ENCODE data around the gene RNU1-3.
"Not testable (repeated sequence)": the region's sequence is repeated elsewhere in the genome, so short reads cannot be mapped to it uniquely, and the experiment has no call there.

The RNU1-3 gene

DNA sequence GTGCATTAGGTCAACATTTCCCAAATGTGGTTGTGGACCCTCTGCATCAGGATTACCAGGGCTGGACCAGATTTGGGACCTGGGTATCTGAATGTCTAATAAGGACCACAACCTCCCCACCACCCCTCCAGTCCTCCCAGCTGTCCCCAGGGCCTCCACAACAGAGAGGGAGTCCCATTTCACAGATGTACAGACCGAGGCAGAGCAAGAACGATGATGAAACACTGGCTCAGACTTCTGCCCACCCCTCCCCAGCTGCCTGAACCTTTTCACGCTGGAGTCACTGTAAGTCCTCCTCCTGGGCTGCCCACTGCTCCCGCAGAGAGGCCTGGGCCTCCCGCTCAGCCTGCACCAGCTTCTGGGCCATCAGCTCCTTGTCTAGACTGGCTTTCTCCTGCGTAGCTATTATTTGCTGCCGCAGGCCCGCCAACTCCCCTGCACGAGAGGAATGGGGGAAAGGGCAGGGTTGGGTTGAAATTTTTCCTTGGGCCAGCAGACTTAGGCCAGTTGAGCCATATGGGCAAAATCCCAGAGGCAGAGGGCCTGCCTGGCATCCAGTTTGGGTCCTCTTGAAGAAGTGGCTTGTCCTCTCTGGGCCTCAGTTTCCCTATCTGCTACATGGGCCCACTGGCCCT is 45.0 kb downstream of the RNU1-3 start:
- H3K27me3 ChIP-seq (ENCODE audit: insufficient read depth, low read length, poor library complexity, severe bottlenecking); H2AFZ ChIP-seq (ENCODE audit: low read length); H3K9me3 ChIP-seq (ENCODE audit: insufficient read depth, low read depth, low read length); H3K4me1 ChIP-seq (ENCODE audit: insufficient read depth, low read length, poor library complexity, severe bottlenecking); H3K4me3 ChIP-seq (ENCODE audit: low read length, poor library complexity, severe bottlenecking); H3K9ac ChIP-seq (ENCODE audit: low read depth, low read length, poor library complexity, severe bottlenecking); H3F3A ChIP-seq (ENCODE audit: low read depth); H3K79me2 ChIP-seq (ENCODE audit: insufficient read depth, low read length); H3K4me2 ChIP-seq (ENCODE audit: low read depth, low read length, poor library complexity, severe bottlenecking); H3K9me2 ChIP-seq (replicated peaks; ENCODE audit: low read depth, low read length); H4K20me1 ChIP-seq (ENCODE audit: insufficient read depth, low read length, poor library complexity, severe bottlenecking): not testable (repeated sequence)
- peaks cover 22% of the 10 kb centered on the region; the same call in 1 of the 2 replicates for H3K36me3 ChIP-seq (ENCODE audit: insufficient read depth, low read length)

- TF ChIP-seq CTCF (conservative IDR thresholded peaks at IDR 0.05; ENCODE audit: low read length), result 0 out of 2 replicates have a peak, but pooled peaks have one; percentile 2
- TF ChIP-seq EZH2phosphoT487 (IDR thresholded peaks at IDR 0.05; ENCODE audit: borderline replicate concordance), result no peak
- no peaks in the 10 kb centered on the region for H3K4me1 ChIP-seq (ENCODE audit: insufficient read depth, low read length, poor library complexity, severe bottlenecking)
- H3F3A ChIP-seq (ENCODE audit: low read depth), result no peaks in the 10 kb centered on the region
- no peaks in the 10 kb centered on the region for H3K9me3 ChIP-seq (ENCODE audit: insufficient read depth, low read depth, low read length)
- peaks cover 18% of the 10 kb centered on the region; the same call in 1 of the 2 replicates for H3K36me3 ChIP-seq (ENCODE audit: insufficient read depth, low read length)
- H3K4me3 ChIP-seq (ENCODE audit: low read length, poor library complexity, severe bottlenecking), result no peak overlapping the region
- no peak overlapping the region for H3K4me2 ChIP-seq (ENCODE audit: low read depth, low read length, poor library complexity, severe bottlenecking)
- no peaks in the 10 kb centered on the region for H4K20me1 ChIP-seq (ENCODE audit: insufficient read depth, low read length, poor library complexity, severe bottlenecking)
- H3K9ac ChIP-seq (ENCODE audit: low read depth, low read length, poor library complexity, severe bottlenecking), result no peak overlapping the region
- H3K79me2 ChIP-seq (ENCODE audit: insufficient read depth, low read length), result no peaks in the 10 kb centered on the region
- H3K27me3 ChIP-seq (ENCODE audit: insufficient read depth, low read length, poor library complexity, severe bottlenecking), result no peaks in the 10 kb centered on the region
- no peaks in the 10 kb centered on the region for H3K9me2 ChIP-seq (replicated peaks; ENCODE audit: low read depth, low read length)
- no peak overlapping the region for H2AFZ ChIP-seq (ENCODE audit: low read length)
Observed at GRCh38 chr1:16621300-16621658, 45.5 kb downstream of the RNU1-3 start.

GRCh38 chr1:16619803-16620501 is 46.8 kb downstream of the RNU1-3 start:
- H3K4me3 ChIP-seq (ENCODE audit: low read length, poor library complexity, severe bottlenecking); H3K9me2 ChIP-seq (replicated peaks; ENCODE audit: low read depth, low read length); H3F3A ChIP-seq (ENCODE audit: low read depth); H3K9me3 ChIP-seq (ENCODE audit: insufficient read depth, low read depth, low read length); H2AFZ ChIP-seq (ENCODE audit: low read length); H3K36me3 ChIP-seq (ENCODE audit: insufficient read depth, low read length); H3K4me1 ChIP-seq (ENCODE audit: insufficient read depth, low read length, poor library complexity, severe bottlenecking); H3K27me3 ChIP-seq (ENCODE audit: insufficient read depth, low read length, poor library complexity, severe bottlenecking); H3K9ac ChIP-seq (ENCODE audit: low read depth, low read length, poor library complexity, severe bottlenecking); H4K20me1 ChIP-seq (ENCODE audit: insufficient read depth, low read length, poor library complexity, severe bottlenecking); H3K4me2 ChIP-seq (ENCODE audit: low read depth, low read length, poor library complexity, severe bottlenecking); H3K79me2 ChIP-seq (ENCODE audit: insufficient read depth, low read length): not testable (repeated sequence)

GRCh38 chr1:16618719-16619118 is 48.0 kb downstream of the RNU1-3 start:
- Histone ChIP-seq H2AFZ (ENCODE audit: low read length) (no peak overlapping the region), H3K9ac (ENCODE audit: low read depth, low read length, poor library complexity, severe bottlenecking) (no peak overlapping the region), H3K4me1 (ENCODE audit: insufficient read depth, low read length, poor library complexity, severe bottlenecking) (peaks cover 9% of the 10 kb centered on the region), H3K9me2 (replicated peaks; ENCODE audit: low read depth, low read length) (no peaks in the 10 kb centered on the region), H3K4me3 (ENCODE audit: low read length, poor library complexity, severe bottlenecking) (no peak overlapping the region), H3K4me2 (ENCODE audit: low read depth, low read length, poor library complexity, severe bottlenecking) (no peak overlapping the region), H3F3A (ENCODE audit: low read depth) (no peaks in the 10 kb centered on the region), H3K36me3 (ENCODE audit: insufficient read depth, low read length) (peaks cover under 1% of the 10 kb centered on the region; the same call in 1 of the 2 replicates), H3K27me3 (ENCODE audit: insufficient read depth, low read length, poor library complexity, severe bottlenecking) (no peaks in the 10 kb centered on the region), H3K79me2 (ENCODE audit: insufficient read depth, low read length) (no peaks in the 10 kb centered on the region), H4K20me1 (ENCODE audit: insufficient read depth, low read length, poor library complexity, severe bottlenecking) (no peaks in the 10 kb centered on the region), H3K9me3 (ENCODE audit: insufficient read depth, low read depth, low read length) (no peaks in the 10 kb centered on the region)
- no peak for TF ChIP-seq EZH2phosphoT487 (IDR thresholded peaks at IDR 0.05; ENCODE audit: borderline replicate concordance)
- TF ChIP-seq CTCF (conservative IDR thresholded peaks at IDR 0.05; ENCODE audit: low read length), result no peak
